ENCODE measurements around the gene OR2V1. TPM values are rescaled to one million over a fixed set of nuclear protein-coding genes. Genes with fewer than 3 reads are reported as not detected.

Gene OR2V1
- total and polyA plus RNA-seq, 2 experiments from 2014 or later = not detected

GRCh38 chr5:181100121-181100875 lies 30.7 kb downstream of the OR2V1 start:
- Mint-ChIP-seq H3K36me3 (ENCODE audit: low read depth) (no peaks in the 10 kb centered on the region), H3K4me3 (peak overlapping the region; percentile 74), H3K4me1 (peaks cover 11% of the 10 kb centered on the region), H3K27ac (no peak overlapping the region), H3K27me3 (ENCODE audit: insufficient read depth, low read depth, poor library complexity) (peaks cover 34% of the 10 kb centered on the region), H3K9me3 (no peaks in the 10 kb centered on the region; the same call in 2 of the 3 replicates)
- H3F3A ChIP-seq (replicated peaks; ENCODE audit: low read depth) = peaks cover 16% of the 10 kb centered on the region; the same call in 1 of the 2 replicates
- ATAC-seq (no peak), DNase-seq (ENCODE audit: low spot score) (peak; percentile 47)
- no peaks in the 10 kb centered on the region for H3K79me2 ChIP-seq (replicated peaks; ENCODE audit: insufficient read depth)
- H3K4me1 ChIP-seq (ENCODE audit: insufficient read depth) = no peaks in the 10 kb centered on the region
- no peaks in the 10 kb centered on the region for H4K20me1 ChIP-seq (replicated peaks; ENCODE audit: insufficient read depth)
- TF ChIP-seq EZH2phosphoT487 (IDR thresholded peaks at IDR 0.05; ENCODE audit: unreplicated experiment) (peak; percentile 67), ZNF331 (CRISPR knock-in tag; IDR thresholded peaks at IDR 0.05; ENCODE audit: low read depth) (no peak)
- H3K27ac ChIP-seq (ENCODE audit: low read depth) = no peak overlapping the region
- no peaks in the 10 kb centered on the region for H3K9me2 ChIP-seq (ENCODE audit: insufficient read depth)
- peak overlapping the region; percentile 76 for H3K4me2 ChIP-seq
- H3K4me3 ChIP-seq = peak overlapping the region; percentile 53
- H3K27me3 ChIP-seq (ENCODE audit: insufficient read depth) = peaks cover 32% of the 10 kb centered on the region
- H3K36me3 ChIP-seq (ENCODE audit: insufficient read depth) = no peaks in the 10 kb centered on the region
- H2AFZ ChIP-seq = no peak overlapping the region

- Histone ChIP-seq H4K20me1 (replicated peaks; ENCODE audit: insufficient read depth) (no peaks in the 10 kb centered on the region), H3K27ac (ENCODE audit: low read depth) (no peak overlapping the region), H2AFZ (no peak overlapping the region), H3K36me3 (ENCODE audit: insufficient read depth) (no peaks in the 10 kb centered on the region), H3F3A (replicated peaks; ENCODE audit: low read depth) (peaks cover 16% of the 10 kb centered on the region; the same call in 1 of the 2 replicates), H3K4me3 (peak overlapping the region; percentile 53; the same call in 1 of the 2 replicates), H3K9me2 (ENCODE audit: insufficient read depth) (no peaks in the 10 kb centered on the region), H3K4me2 (peak overlapping the region; percentile 76; the same call in 1 of the 2 replicates), H3K4me1 (ENCODE audit: insufficient read depth) (no peaks in the 10 kb centered on the region), H3K79me2 (replicated peaks; ENCODE audit: insufficient read depth) (no peaks in the 10 kb centered on the region), H3K27me3 (ENCODE audit: insufficient read depth) (peaks cover 27% of the 10 kb centered on the region)
- peak overlapping the region; percentile 74 for H3K4me3 Mint-ChIP-seq
- peaks cover 30% of the 10 kb centered on the region for H3K27me3 Mint-ChIP-seq (ENCODE audit: insufficient read depth, low read depth, poor library complexity)
- H3K9me3 Mint-ChIP-seq = no peaks in the 10 kb centered on the region; the same call in 2 of the 3 replicates
- no peak for DNase-seq (ENCODE audit: low spot score)
- ATAC-seq = no peak
- no peak overlapping the region for H3K27ac Mint-ChIP-seq
- H3K36me3 Mint-ChIP-seq (ENCODE audit: low read depth) = no peaks in the 10 kb centered on the region
- peaks cover 7% of the 10 kb centered on the region for H3K4me1 Mint-ChIP-seq
- TF ChIP-seq EZH2phosphoT487 (IDR thresholded peaks at IDR 0.05; ENCODE audit: unreplicated experiment) (no peak), JUNB (IDR thresholded peaks at IDR 0.05; ENCODE audit: unreplicated experiment) (no peak), CREB1 (CRISPR knock-in tag; IDR thresholded peaks at IDR 0.05; ENCODE audit: low read depth) (no peak), CTCF (conservative IDR thresholded peaks at IDR 0.05; ENCODE audit: low read depth in 2 of 2) (no peak), EZH2 (IDR thresholded peaks at IDR 0.05; ENCODE audit: low read depth, unreplicated experiment) (peak; percentile 14), REST (IDR thresholded peaks at IDR 0.05; ENCODE audit: unreplicated experiment) (no peak)
These were observed 31.3 kb downstream of the OR2V1 start for GRCh38 chr5:181099602-181100086.
